Right lobe of liver (tissue), 6 donors: ENCODE data around the gene GPR158. TPM values are rescaled to one million over a fixed set of nuclear protein-coding genes. Genes with fewer than 3 reads are reported as not detected.

Source experiments
- ATAC-seq, 4 donors: fragments of 200-7000 bp; cut with Tn5 transposase; one replicate each; pipeline ENCODE4 v1.9.1; 2020; ENCODE audit warnings: mild to moderate bottlenecking in 4 of 4, moderate library complexity in 4 of 4
- DNase-seq, 3 donors: peaks; one replicate each; pipeline ENCODE4 v3.0.0-alpha.2; 2020
- H3K27ac ChIP-seq, 3 donors: fragments of 200-600 bp; one replicate each; pipeline ENCODE4 v1.8.0; 2022
- H3K27me3 ChIP-seq, 2 donors: fragments of 200-600 bp; one replicate each; pipeline ENCODE4 v1.8.0; 2022
- H3K36me3 ChIP-seq, 4 donors: fragments of 200-600 bp; sonication (generic) in 1 of 4; one replicate each; pipeline versions ENCODE4 v1.5.1 to v1.8.0; 2017 to 2022; ENCODE audit warnings: control low read depth in 1 of 4
- H3K4me1 ChIP-seq, 4 donors: fragments of 200-600 bp; sonication (generic) in 1 of 4; one replicate each; pipeline versions ENCODE4 v1.5.1 to v1.8.0; 2017 to 2022; ENCODE audit warnings: control low read depth in 1 of 4
- H3K4me3 ChIP-seq, 3 donors: fragments of 200-600 bp; one replicate each; pipeline ENCODE4 v1.8.0; 2022
- H3K9me3 ChIP-seq, 4 donors: fragments of 200-600 bp; sonication (generic) in 1 of 4; one replicate each; pipeline versions ENCODE4 v1.5.1 to v1.8.0; 2017 to 2022; ENCODE audit warnings: control low read depth in 1 of 4
- POLR2A ChIP-seq: fragments of 450-650 bp; IDR thresholded peaks from one replicate; pipeline ENCODE4 v1.6.1; 2017; ENCODE audit warnings: antibody characterized with exemption, mild to moderate bottlenecking
- WGBS: methylation state at CpG from one replicate; pipeline ENCODE4 v1.1.6; 2018; ENCODE audit warnings: low coverage, low lambda C conversion rate; ENCODE audit not compliant: insufficient coverage; ENCODE audit errors: missing lambda C conversion rate; 5-methylcytosine and 5-hydroxymethylcytosine counted together
- intact Hi-C, 2 donors: fragments of 100-400 bp; cut with DNase I; formaldehyde crosslinking; loops; one replicate each; pipeline versions ENCODE4 v1.11.2 to v1.14.1; 2022
- total RNA-seq, 6 experiments: library from RNA; depleted of rRNA in 2 of 6; stranded (reverse); fragments of >200 nt in 2 of 6; fragmentation: NEBNext Ultra II Directional in 3 of 6; extraction: Animal tissue kit (Norgen Biotek cat#: 25700) in 3 of 6; gene quantifications; one replicate each; pipeline versions ENCODE4 v1.1.0 to v1.2.4, GENCODE V29; 2016 to 2023
- TF ChIP-seq, protein P1 (sequence below), 4 donors: fragments of 200-600 bp in 3 of 4; fragments of 450-650 bp in 1 of 4; IDR thresholded peaks; one replicate each; pipeline versions ENCODE4 v1.5.1 to v1.8.0; 2016 to 2022; ENCODE audit warnings: antibody characterized with exemption in 4 of 4, mild to moderate bottlenecking in 2 of 4
- donor health status: DM: no; HTN: yes; CAD: no.
- donor health status: DM: no; HTN: no; CAD: no.
- donor health status: DM: no; HTN: no; CAD: no.
- donor health status: DM: no; HTN: yes; CAD: no.
- donor health status: DM: no; HTN: yes; CAD: no.

GPR158 gene
- total RNA-seq, 6 experiments from 2014 or later: 0.04 to 0.14 TPM; not detected in 4

DNA sequence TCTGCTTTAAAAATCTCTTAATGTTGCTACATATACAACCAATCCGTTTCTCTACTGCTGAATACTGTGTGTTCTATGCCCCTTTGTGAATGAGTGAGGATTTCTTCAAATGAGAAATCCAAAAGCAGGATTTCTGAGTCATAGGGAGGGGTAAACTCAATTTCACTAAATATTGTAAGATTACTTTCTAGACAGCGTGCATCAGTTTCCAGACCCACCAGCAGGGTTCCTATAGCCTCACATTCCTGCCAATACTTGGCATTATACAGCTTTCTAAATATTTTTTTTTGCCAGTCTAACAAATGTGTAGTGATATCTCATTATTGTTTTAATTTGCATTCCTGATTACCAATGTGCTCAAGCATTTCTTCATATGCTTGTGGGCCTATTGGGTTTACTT, 35.5 kb downstream of the GPR158 start:
- H3K27me3 ChIP-seq: no peaks in the 10 kb centered on the region
- intact Hi-C loops: no loop called here
- ATAC-seq (no peak), DNase-seq (no peak)
- H3K9me3 ChIP-seq: no peaks in the 10 kb centered on the region
- 63% methylated on average over 2 of the region's 2 CpGs for WGBS
- H3K4me1 ChIP-seq: peaks cover 0 to 9% (median 4%) of the 10 kb centered on the region in 4 donors
- no peak overlapping the region for H3K4me3 ChIP-seq
- TF ChIP-seq, protein P1, sequence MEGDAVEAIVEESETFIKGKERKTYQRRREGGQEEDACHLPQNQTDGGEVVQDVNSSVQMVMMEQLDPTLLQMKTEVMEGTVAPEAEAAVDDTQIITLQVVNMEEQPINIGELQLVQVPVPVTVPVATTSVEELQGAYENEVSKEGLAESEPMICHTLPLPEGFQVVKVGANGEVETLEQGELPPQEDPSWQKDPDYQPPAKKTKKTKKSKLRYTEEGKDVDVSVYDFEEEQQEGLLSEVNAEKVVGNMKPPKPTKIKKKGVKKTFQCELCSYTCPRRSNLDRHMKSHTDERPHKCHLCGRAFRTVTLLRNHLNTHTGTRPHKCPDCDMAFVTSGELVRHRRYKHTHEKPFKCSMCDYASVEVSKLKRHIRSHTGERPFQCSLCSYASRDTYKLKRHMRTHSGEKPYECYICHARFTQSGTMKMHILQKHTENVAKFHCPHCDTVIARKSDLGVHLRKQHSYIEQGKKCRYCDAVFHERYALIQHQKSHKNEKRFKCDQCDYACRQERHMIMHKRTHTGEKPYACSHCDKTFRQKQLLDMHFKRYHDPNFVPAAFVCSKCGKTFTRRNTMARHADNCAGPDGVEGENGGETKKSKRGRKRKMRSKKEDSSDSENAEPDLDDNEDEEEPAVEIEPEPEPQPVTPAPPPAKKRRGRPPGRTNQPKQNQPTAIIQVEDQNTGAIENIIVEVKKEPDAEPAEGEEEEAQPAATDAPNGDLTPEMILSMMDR (IDR thresholded peaks at IDR 0.05): no peak
- no peak for TF ChIP-seq POLR2A
- no peak overlapping the region for H3K27ac ChIP-seq
- H3K36me3 ChIP-seq: no peaks in the 10 kb centered on the region

DNA sequence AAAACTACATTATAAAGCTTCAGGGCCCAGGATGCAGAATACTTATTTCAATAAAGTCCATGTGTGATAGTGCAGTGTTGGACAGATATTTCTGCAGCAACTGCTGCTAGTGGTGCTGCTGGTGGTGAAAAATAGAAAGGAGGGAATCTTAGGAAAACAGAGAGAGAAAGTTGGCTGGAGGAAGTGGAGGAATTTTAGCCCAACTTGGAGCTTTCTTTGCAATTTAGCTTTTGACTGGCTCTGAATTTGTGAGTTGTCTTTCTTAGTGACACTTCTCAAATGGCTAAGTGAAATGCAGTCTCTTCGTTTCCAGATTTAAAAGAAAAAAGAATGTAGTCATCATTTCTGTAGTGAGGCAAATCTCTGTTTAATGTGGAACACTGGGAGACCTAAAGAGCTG, 45.4 kb downstream of the GPR158 start:
- no peak overlapping the region for H3K27ac ChIP-seq
- DNase-seq (no peak), ATAC-seq (no peak)
- H3K4me3 ChIP-seq: no peak overlapping the region
- TF ChIP-seq POLR2A: no peak
- TF ChIP-seq, protein P1 (IDR thresholded peaks at IDR 0.05): no peak
- WGBS: 75% methylated on average over 1 of the region's 1 CpG
- intact Hi-C loops: loop anchor here (10.0 kb wide), 1 partner anchor 105 kb away; no protein-coding TSS in a partner anchor
- H3K36me3 ChIP-seq: no peaks in the 10 kb centered on the region
- no peaks in the 10 kb centered on the region for H3K9me3 ChIP-seq
- H3K4me1 ChIP-seq: no peaks in the 10 kb centered on the region
- H3K27me3 ChIP-seq: no peaks in the 10 kb centered on the region

DNA sequence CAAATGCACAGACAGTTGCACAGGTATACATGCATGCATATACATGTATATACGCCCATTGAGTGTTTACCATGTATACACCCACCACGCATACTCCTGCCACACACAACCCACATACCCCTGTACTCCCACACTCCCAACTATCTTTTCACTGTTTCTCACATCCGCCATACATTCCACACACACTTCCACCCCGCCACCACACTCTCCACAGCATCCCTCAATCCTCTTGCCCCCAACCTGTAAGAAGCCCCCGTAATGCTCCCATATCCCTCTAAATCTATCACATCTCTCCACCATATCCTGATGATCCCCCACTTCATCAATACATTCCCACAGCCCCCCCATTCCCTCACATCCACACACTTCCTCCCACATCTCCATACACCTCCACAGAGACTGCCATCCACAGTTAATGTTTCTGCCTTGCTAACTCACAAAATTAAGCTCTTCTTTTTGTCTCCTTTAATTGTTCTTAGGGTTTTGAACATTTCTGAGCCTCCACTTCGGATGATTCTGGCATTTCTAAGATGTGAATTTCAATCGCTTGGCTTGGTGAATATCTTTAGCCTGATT, 47.4 kb downstream of the GPR158 start:
- no peaks in the 10 kb centered on the region for H3K4me1 ChIP-seq
- intact Hi-C loops: loop anchor here (10.0 kb wide), 1 partner anchor 107 kb away; no protein-coding TSS in a partner anchor
- H3K4me3 ChIP-seq: no peak overlapping the region
- no peak for DNase-seq
- TF ChIP-seq, protein P1 (IDR thresholded peaks at IDR 0.05): no peak
- TF ChIP-seq POLR2A: no peak
- H3K27ac ChIP-seq: no peak overlapping the region
- no peaks in the 10 kb centered on the region for H3K27me3 ChIP-seq
- no peak for ATAC-seq
- WGBS: 86% methylated on average over 7 of the region's 7 CpGs
- no peaks in the 10 kb centered on the region for H3K36me3 ChIP-seq
- no peaks in the 10 kb centered on the region for H3K9me3 ChIP-seq

DNA sequence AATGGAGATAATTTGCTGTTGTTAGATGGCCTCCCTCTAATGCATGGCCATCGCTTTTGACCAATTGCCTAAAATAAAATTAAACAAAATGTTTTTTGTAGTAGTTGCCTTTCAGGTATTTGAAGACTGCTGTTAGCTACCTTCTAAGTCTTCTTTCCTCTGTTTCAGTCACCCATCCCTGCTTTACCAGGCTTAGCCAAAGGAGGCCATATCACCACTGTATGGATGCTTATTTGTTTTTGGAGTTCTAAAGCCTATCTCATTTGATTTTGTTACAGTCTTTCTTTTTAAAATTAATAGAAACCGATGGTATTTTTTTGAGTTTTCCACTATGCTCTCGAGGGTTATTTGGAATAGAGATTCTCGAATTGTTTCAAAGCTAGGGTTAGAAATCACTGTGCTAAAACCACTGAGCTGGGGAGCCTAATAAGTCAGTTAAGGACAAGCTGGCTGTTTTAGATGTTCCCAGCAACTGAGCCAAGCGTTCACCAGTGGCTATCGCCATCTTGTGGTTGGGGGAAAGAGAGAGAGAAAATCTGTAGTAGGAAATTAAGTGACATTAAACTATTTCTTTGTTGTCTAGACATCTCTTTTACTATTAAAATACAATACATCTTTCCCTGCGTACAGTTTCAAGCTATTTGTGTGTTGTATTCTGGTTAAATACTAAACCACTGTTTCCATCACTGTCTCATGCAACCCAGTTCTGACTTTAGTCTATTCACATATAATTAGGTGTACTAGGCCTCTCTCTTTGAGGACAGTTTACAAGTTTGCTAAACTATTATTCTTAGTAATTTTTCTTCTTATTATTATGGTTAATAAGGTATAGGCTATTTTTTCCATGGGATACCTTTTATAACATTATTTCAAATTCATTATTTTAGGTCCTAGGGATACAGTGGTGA, 52.2 kb downstream of the GPR158 start:
- no peaks in the 10 kb centered on the region for H3K4me1 ChIP-seq
- ATAC-seq (peak; percentile 88 to 91 (median 89)), DNase-seq (peak in 2 of 3 donors; percentile 23 to 57)
- no peaks in the 10 kb centered on the region for H3K27me3 ChIP-seq
- intact Hi-C loops: loop anchor here (10.0 kb wide), 1 partner anchor 112 kb away; no protein-coding TSS in a partner anchor
- H3K4me3 ChIP-seq: no peak overlapping the region
- WGBS: 17% methylated on average over 7 of the region's 7 CpGs
- no peak overlapping the region for H3K27ac ChIP-seq
- TF ChIP-seq, protein P1 (IDR thresholded peaks at IDR 0.05): peak; percentile 58 to 83 (median 77)
- TF ChIP-seq POLR2A: no peak
- H3K9me3 ChIP-seq: no peaks in the 10 kb centered on the region
- H3K36me3 ChIP-seq: no peaks in the 10 kb centered on the region
